ENCODE data around the gene WDR35. TPM values are rescaled to one million over a fixed set of nuclear protein-coding genes. Genes with fewer than 3 reads are reported as not detected.

WDR35 gene
- total and polyA plus RNA-seq, 2 of the 4 experiments (the other 2 are of a cell fraction): 3.4 to 8.1 TPM

GRCh38 chr2:19929226-19929625 is 60.7 kb downstream of the WDR35 start:
- no peak for ATAC-seq (ENCODE audit: low read depth)
- H3K9me3 ChIP-seq (ENCODE audit: control insufficient read depth, insufficient read depth, low read length): peaks cover 5% of the 10 kb centered on the region; the same call in 1 of the 2 replicates
- H3K27ac ChIP-seq (ENCODE audit: insufficient read depth, low read length): no peak overlapping the region
- DNase-seq: no peak
- TF ChIP-seq CHD1 (IDR thresholded peaks at IDR 0.05; ENCODE audit: low read depth, low read length): no peak
- TF ChIP-seq BHLHE40 (IDR thresholded peaks at IDR 0.05; ENCODE audit: low read depth, low read length): no peak
- TF ChIP-seq RCOR1 (IDR thresholded peaks at IDR 0.05; ENCODE audit: insufficient replicate concordance, low read length): no peak
- TF ChIP-seq POLR2A (IDR thresholded peaks at IDR 0.05; ENCODE audit: low read depth, low read length): no peak
- no peak for TF ChIP-seq USF2 (IDR thresholded peaks at IDR 0.05; ENCODE audit: low read depth, low read length)
- no peak for TF ChIP-seq CTCF (conservative IDR thresholded peaks at IDR 0.05; ENCODE audit: low read depth, low read length)
- no peak for TF ChIP-seq MXI1 (IDR thresholded peaks at IDR 0.05; ENCODE audit: borderline replicate concordance, low read depth, low read length)
- TF ChIP-seq FOS (IDR thresholded peaks at IDR 0.05; ENCODE audit: low read depth, low read length): no peak
- no peak for TF ChIP-seq MAFK (IDR thresholded peaks at IDR 0.05; ENCODE audit: low read depth, low read length)
- no peak for TF ChIP-seq NFE2L2 (IDR thresholded peaks at IDR 0.05; ENCODE audit: low read depth, low read length)
- TF ChIP-seq RFX5 (IDR thresholded peaks at IDR 0.05; ENCODE audit: low read depth, low read length): no peak
- no peak for TF ChIP-seq MAZ (IDR thresholded peaks at IDR 0.05; ENCODE audit: borderline replicate concordance, low read depth, low read length)
- TF ChIP-seq CEBPB (IDR thresholded peaks at IDR 0.05; ENCODE audit: low read depth, low read length): no peak
- no peak for TF ChIP-seq SMC3 (IDR thresholded peaks at IDR 0.05; ENCODE audit: low read depth, low read length)
- TF ChIP-seq RAD21 (IDR thresholded peaks at IDR 0.05; ENCODE audit: low read length): no peak
- TF ChIP-seq ELK1 (IDR thresholded peaks at IDR 0.05; ENCODE audit: borderline replicate concordance, low read depth, low read length): no peak
- H2BK5ac ChIP-seq (ENCODE audit: low read depth, low read length, poor library complexity, severe bottlenecking): no peak overlapping the region
- H3K79me1 ChIP-seq (ENCODE audit: low read depth in 1 of 2, low read length in 2 of 2): no peaks in the 10 kb centered on the region
- no peak overlapping the region for H2BK120ac ChIP-seq (ENCODE audit: low read depth, low read length)
- no peak overlapping the region for H2AFZ ChIP-seq (replicated peaks; ENCODE audit: low read length, poor library complexity)
- no peak overlapping the region for H3K14ac ChIP-seq (replicated peaks; ENCODE audit: low read depth, low read length)
- POLR2A ChIA-PET (ENCODE audit: unreplicated experiment): no interaction called here
- no peaks in the 10 kb centered on the region for H3K27me3 ChIP-seq (ENCODE audit: control insufficient read depth, insufficient read depth, low read length)
- H3K4me1 ChIP-seq (ENCODE audit: control insufficient read depth, insufficient read depth, low read length): peaks cover 8% of the 10 kb centered on the region
- no peaks in the 10 kb centered on the region for H4K20me1 ChIP-seq (ENCODE audit: insufficient read depth, low read length)
- no peak overlapping the region for H3K18ac ChIP-seq (ENCODE audit: low read depth, low read length)
- no peak overlapping the region for H3K23ac ChIP-seq (ENCODE audit: low read depth, low read length)
- H3K9me1 ChIP-seq (ENCODE audit: insufficient read depth, low read length): peaks cover 3% of the 10 kb centered on the region; the same call in 1 of the 2 replicates
- in situ Hi-C loops (cut with MboI; ENCODE audit: low sequenced_read_pairs) (no loop called here), intact Hi-C loops (cut with micrococcal nuclease) (no loop called here), dilution Hi-C loops (cut with HindIII; ENCODE audit: low sequenced_read_pairs, unreplicated experiment) (no loop called here)
- H4K8ac ChIP-seq (ENCODE audit: low read depth in 2 of 2, low read length in 2 of 2): no peak overlapping the region
- H3K56ac ChIP-seq (ENCODE audit: extremely low read depth, insufficient read depth, low read length): no peak overlapping the region
- no peak overlapping the region for H2AK5ac ChIP-seq (ENCODE audit: low read depth, low read length)
- no peak overlapping the region for H3K9ac ChIP-seq (ENCODE audit: low read depth, low read length)
- H4K5ac ChIP-seq (ENCODE audit: low read depth, low read length): no peak overlapping the region
- no TSS peak for BruUV-seq (replicated peaks)
- H2BK20ac ChIP-seq (ENCODE audit: low read depth, low read length): no peak overlapping the region
- no peak overlapping the region for H2AK9ac ChIP-seq (replicated peaks; ENCODE audit: low read depth, low read length, poor library complexity)
- no peak overlapping the region for H3K4ac ChIP-seq (ENCODE audit: low read depth, low read length)
- H2BK15ac ChIP-seq (ENCODE audit: low read depth, low read length): no peak overlapping the region
- no peak overlapping the region for H4K91ac ChIP-seq (ENCODE audit: insufficient read depth, low read depth, low read length)
- CTCF ChIA-PET: interaction anchor here (0.5 to 0.6 kb wide), 2 partner anchors 18 to 1155 kb away, joined by 3 to 4 read pairs; no protein-coding TSS in a partner anchor
- H3K4me2 ChIP-seq (ENCODE audit: low read depth, low read length): no peak overlapping the region
- no peak overlapping the region for H3K4me3 ChIP-seq (ENCODE audit: insufficient read depth, low read depth, low read length)
- peaks cover 13% of the 10 kb centered on the region for H3K36me3 ChIP-seq (ENCODE audit: control insufficient read depth, insufficient read depth, low read length)
